ENCODE measurements around the gene SPTBN4.

Gene SPTBN4

DNA sequence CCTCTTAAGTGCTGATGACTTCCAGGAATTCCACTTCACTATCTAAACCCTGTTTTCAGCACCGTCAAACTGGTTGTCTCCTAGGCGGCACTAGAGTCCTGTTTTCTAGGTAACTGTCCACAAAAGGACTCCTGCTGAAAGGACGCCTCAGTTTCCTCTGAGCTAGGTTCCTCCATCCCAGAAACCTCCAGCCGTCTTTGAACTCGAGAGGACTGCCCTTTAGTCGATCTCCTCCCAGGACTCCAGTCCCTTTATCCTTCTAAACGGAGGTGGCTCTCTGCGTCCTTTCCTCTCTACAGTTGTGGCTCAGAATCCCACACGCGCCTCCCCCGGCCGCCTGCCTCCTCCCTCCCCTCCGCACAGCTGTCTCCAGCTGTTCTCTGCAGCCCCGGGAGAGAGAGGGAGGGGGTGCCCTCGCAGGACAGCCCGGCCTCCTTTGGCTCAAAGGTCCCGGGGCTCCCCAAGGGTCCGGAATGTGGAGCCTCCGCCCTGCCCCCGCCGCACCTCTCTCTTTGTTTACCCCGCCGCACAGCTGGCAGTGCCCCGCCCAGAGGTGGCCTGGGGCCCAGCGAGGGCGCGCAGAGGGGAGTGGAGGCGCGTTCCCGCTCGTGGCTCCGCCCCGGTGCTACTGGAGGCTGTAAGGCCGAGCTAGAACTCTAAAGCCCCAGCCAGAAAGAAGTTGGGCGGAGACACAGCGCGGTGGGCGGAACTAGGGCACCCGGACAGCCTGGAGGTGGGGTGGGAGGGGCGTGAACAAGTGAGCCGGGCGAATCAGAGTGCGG is 136.8 kb downstream of the SPTBN4 start:
- DNase-seq (ENCODE audit: low read depth in 2 of 2): peak; percentile 87 to 98

DNA sequence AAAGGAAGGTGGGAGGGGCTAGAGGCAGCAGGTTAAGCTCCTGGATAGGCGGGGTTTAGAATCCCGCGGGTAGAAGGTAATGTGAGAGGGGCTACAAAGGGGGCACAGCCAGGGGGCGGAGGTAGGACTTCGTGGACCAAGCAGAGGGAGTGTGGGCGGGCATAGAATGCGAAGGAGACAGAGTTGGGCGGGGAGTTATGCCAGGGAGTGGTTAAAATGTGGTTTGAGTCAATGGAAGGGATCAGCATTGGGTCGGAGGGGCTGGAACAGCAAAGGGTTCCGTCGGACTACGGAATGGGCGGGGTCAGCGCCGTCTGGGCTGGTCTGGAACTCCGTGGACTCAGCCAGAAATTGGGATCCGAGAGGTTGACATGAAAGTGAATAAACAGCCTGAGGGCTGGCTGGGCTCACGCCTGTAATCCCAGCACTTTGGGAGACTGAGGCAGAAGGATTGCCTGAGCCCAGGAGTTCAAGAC is 137.4 kb downstream of the SPTBN4 start:
- no peak for DNase-seq (ENCODE audit: low read depth in 2 of 2)

DNA sequence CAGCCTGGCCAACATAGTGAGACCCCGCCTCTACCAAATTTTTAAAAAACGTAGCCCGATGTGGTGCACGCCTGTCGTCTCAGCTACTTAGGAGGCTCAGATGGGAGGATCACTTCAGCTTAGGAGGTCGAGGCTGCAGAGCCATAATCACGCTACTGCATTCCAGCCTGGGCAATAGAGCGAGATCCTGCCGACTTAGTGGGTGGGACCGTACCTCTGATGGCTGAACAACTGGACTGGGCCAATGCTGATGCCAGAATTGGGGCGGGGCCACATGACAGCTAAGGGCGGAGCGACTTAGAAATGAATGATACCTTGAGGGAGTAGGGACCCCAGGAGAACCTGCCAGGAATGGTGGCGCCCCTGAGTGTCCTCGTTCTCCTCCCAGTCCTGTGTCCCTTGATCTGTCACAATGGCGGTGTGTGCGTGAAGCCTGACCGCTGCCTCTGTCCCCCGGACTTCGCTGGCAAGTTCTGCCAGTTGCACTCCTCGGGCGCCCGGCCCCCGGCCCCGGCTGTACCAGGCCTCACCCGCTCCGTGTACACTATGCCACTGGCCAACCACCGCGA is 137.9 kb downstream of the SPTBN4 start:
- no peak for DNase-seq (ENCODE audit: low read depth in 2 of 2)

DNA sequence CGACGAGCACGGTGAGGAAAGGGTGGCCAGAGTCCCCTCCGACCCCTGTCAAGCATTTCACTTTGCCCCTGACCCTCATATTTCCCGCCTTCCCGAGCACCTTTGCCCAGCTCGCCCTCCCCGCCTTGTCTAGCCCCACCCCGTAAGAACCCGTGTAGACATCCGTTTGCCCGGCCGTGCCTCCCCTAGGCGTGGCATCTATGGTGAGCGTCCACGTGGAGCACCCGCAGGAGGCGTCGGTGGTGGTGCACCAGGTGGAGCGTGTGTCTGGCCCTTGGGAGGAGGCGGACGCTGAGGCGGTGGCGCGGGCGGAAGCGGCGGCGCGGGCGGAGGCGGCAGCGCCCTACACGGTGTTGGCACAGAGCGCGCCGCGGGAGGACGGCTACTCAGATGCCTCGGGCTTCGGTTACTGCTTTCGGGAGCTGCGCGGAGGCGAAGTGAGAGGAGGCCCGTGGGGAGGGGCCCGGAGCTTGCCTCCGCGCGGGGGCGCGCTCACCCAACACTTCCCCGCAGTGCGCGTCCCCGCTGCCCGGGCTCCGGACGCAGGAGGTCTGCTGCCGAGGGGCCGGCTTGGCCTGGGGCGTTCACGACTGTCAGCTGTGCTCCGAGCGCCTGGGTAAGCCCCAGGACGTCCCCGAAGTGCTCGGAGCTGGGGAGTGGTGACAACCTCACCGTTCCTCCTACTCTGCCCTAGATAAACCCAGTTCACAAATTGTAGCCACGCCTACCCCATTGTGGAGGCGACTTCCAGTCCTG is 138.6 kb downstream of the SPTBN4 start:
- DNase-seq (ENCODE audit: low read depth in 2 of 2): peak; percentile 50 to 70

DNA sequence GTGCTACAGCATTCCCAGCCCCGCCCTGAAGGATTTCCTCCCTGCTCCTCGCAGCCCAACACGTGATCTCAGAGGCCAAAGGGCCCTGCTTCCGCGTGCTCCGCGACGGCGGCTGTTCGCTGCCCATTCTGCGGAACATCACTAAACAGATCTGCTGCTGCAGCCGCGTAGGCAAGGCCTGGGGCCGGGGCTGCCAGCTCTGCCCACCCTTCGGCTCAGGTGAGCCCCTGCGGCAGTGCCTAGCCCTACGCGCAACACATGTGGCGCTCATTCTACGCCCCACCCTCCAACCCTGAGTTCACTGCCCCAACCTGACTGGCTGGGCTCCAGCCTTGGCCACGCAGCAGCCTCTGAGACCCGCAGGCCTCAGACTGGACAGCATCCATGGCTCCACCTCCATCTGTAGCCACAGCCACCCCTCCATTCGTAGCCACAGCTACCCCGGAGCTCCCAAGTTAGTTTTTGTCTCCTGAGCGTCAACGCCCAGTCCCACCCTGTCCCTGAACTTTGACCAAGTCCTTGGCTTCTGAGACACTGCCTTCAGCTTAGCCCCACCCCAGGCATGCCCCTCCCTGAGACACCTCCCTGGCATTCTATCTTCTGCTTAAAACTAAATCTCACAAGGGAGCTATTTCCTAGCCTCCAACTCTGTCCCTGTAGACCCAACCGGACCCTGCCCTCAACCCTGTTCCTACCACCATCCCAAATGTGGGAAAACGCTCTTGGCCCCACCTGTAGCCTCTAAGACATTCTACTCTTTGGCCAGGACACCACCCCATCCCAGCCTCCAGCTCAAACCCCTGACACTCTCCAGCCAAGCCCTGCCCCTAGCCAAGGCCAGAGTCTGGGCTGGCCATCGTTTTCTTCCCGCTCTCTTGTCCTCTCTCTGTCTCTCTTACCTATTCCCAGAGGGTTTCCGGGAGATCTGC is 140.8 kb downstream of the SPTBN4 start:
- no peak for DNase-seq (ENCODE audit: low read depth in 2 of 2)

DNA sequence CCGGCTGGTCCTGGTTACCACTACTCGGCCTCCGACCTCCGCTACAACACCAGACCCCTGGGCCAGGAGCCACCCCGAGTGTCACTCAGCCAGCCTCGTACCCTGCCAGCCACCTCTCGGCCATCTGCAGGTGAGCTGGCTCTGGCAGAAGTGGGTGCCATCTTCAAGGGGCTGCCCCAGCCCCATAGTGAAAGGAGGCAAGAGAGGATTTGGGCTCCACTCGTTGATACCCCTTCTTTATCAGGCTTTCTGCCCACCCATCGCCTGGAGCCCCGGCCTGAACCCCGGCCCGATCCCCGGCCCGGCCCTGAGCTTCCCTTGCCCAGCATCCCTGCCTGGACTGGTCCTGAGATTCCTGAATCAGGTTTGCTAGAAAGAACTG is 141.4 kb downstream of the SPTBN4 start:
- DNase-seq (ENCODE audit: low read depth in 2 of 2): no peak

DNA sequence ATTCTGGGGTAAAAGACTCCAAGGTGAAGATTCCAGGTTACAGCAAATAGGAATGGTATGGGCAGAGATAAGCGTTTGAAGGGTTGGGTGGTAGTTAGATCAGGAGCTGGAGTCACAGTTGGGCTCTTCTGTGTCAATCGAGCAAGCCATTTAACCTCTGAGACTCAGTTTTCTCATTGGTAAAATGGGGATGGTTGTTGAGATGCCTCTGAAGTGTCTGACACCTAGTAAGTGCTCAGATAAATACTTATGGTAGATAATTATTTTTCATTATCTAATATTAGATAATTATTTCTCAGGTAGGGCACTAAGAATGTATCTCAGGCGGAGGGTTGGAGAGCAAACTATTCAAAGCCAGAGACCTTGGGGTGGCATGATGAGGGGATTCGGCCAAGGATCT is 142.2 kb downstream of the SPTBN4 start:
- DNase-seq (ENCODE audit: low read depth in 2 of 2): no peak

DNA sequence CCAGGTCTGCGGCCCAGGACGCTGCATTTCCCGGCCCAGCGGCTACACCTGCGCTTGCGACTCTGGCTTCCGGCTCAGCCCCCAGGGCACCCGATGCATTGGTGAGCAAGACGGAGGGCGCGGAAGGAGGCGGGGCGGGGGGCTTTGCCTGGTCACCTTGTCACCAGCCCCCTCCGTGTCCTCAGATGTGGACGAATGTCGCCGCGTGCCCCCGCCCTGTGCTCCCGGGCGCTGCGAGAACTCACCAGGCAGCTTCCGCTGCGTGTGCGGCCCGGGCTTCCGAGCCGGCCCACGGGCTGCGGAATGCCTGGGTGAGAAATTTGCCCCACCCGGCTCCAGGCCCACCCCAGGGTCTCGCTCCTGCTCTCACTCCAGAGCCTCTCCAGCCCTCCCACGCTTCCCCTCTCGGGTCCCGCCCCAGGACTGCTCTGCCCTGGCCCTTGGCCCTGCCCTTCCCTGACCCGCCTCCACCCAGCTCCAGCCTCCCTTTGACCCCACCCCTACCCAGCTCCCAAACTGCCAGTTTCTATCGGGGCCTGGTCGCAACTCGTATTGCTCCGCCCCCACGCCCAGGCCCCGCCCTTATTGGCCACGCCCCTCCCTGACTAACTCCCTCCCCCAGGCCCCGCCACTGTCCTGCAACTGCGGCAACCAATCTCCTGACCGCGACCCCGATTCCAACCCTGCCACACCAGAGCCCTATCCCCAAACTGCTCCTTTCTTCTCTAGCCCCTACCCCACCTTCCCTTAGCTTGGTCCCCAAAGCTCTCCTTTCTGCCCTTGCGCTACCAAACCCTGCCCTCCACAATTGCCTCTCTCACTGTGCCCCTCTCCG is 143.0 kb downstream of the SPTBN4 start:
- peak; percentile 86 to 96 for DNase-seq (ENCODE audit: low read depth in 2 of 2)

DNA sequence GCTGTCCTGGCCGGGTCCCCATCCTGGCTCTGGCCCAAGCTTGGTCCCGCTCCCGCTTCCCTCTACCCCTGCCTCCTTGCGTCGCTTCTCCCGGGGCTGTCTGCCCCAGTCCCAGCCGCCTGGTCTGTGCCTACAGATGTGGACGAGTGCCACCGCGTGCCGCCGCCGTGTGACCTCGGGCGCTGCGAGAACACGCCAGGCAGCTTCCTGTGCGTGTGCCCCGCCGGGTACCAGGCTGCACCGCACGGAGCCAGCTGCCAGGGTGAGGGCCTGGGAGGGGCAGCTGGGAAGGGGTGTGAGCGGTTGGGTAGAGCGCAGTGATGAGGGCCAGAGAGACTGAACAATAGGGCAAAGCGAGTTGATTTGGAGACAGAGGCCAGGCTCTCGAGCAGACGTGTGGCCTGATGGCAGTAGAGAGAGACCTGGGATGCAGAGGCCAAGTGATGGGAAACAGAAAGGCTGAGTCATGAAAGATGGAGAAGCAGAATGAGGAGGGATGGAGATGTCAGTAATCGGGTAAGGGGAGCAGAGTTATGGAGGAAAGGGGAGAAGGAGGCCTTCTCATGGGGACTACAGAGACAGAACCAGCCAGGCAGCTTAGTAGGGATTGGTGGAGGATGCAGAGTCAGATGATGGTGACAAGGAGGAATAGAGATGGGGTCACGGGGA is 143.7 kb downstream of the SPTBN4 start:
- DNase-seq (ENCODE audit: low read depth in 2 of 2): peak in 1 of 2 experiments; percentile 39

DNA sequence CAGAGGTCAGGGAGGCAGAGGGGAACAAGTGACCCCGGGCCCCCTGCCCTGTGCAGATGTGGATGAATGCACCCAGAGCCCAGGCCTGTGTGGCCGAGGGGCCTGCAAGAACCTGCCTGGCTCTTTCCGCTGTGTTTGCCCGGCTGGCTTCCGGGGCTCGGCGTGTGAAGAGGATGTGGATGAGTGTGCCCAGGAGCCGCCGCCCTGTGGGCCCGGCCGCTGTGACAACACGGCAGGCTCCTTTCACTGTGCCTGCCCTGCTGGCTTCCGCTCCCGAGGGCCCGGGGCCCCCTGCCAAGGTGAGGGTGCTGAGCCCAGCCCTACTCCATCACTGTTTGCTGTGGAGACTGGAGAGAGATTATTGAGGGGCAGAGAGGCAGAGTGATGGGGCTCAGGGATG is 144.3 kb downstream of the SPTBN4 start:
- DNase-seq (ENCODE audit: low read depth in 2 of 2): no peak

DNA sequence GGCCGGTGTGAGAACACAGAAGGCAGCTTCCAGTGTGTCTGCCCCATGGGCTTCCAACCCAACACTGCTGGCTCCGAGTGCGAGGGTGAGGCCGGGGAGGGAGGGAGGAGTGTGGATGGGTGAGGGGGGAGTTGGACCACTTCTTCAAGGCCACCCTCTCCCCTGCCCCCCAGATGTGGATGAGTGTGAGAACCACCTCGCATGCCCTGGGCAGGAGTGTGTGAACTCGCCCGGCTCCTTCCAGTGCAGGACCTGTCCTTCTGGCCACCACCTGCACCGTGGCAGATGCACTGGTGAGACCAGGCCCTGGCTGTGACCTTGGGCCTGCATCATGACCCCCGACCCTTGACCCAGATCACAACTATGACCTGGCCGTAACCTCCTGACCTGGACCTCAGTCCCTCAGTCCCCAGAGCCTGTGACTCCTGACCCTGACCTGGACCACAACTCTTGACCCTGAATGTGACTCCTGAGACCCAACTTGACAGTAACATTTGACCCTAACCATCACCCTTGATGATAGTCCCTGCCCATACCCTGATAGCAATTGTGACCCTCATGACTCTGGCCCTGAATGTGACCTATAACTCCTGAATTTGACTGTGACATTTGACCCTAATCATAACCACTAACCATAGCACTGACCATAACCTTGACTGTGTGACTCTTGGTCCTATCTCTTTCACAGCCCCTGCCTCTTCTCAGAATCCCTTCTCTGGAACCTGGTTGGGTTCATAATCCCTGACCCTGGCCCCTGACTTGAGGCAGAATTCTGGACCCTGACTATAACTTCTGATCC is 145.3 kb downstream of the SPTBN4 start:
- no peak for DNase-seq (ENCODE audit: low read depth in 2 of 2)

DNA sequence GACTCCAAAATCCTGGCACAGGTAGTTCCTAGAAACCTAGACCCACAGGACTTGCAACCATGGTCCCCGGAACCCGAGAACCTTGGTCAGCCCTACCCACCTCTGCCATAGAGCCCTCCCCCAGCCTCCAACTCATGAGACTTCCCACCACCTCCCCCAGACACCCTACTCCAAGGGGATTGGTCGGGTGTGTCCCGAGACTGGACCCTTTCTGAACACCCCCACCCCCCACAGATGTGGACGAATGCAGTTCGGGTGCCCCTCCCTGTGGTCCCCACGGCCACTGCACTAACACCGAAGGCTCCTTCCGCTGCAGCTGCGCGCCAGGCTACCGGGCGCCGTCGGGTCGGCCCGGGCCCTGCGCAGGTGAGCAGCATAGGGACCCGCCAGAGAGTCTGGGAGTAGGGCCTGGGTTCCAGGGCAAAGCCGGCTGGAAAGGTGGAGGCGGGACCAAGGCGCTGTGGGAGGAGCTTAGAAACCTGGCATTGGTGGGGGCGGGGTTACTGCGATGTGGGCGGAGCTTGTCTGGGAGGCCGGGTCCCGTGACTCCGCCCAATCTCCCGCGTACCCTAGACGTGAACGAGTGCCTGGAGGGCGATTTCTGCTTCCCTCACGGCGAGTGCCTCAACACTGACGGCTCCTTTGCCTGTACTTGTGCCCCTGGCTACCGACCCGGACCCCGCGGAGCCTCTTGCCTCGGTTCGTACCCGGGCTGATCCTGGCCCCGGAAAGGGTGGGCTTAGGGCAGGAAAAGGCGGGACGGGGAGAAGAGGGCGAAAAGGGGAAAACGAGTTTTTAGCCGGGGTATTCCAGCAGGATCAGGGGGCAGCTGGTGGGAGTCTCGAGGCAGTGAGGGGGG is 146.3 kb downstream of the SPTBN4 start:
- peak; percentile 63 to 86 for DNase-seq (ENCODE audit: low read depth in 2 of 2)

DNA sequence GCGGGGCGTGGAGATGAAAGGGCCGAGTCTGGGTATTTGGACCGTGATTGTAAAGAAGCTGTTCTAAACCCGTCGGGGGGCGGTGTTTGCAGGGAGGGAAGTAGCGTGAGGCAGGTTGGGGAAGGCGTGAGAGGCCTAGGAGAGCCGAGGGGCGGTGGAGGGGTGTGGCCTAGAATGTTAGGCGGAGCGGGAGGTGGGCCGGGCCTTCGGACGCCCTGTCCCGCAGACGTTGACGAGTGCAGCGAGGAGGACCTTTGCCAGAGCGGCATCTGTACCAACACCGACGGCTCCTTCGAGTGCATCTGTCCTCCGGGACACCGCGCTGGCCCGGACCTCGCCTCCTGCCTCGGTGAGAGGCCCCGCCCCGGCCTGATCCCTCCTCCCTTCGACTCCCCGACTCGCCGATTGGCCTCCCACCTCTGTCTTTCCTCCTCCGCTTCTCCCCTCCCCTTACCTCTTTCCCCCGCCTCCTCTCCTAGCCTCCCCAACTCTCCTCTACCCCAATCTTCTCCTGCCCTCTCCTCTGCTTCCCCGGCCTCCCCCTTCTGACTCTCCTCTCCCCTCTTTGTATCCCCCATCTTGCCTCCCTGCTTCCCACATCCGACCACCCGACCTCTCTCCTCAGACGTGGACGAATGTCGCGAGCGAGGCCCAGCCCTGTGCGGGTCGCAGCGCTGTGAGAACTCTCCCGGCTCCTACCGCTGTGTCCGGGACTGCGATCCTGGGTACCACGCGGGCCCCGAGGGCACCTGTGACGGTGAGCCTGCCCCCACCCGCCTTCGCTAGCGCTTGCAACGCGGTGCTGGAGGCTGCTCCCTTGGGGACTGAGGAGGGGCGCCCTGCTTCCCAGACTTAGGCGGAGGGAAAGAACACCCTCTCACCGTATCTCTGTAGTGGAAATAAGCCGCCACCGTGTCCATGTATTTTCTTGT is 147.2 kb downstream of the SPTBN4 start:
- DNase-seq (ENCODE audit: low read depth in 2 of 2): peak; percentile 75 to 86

DNA sequence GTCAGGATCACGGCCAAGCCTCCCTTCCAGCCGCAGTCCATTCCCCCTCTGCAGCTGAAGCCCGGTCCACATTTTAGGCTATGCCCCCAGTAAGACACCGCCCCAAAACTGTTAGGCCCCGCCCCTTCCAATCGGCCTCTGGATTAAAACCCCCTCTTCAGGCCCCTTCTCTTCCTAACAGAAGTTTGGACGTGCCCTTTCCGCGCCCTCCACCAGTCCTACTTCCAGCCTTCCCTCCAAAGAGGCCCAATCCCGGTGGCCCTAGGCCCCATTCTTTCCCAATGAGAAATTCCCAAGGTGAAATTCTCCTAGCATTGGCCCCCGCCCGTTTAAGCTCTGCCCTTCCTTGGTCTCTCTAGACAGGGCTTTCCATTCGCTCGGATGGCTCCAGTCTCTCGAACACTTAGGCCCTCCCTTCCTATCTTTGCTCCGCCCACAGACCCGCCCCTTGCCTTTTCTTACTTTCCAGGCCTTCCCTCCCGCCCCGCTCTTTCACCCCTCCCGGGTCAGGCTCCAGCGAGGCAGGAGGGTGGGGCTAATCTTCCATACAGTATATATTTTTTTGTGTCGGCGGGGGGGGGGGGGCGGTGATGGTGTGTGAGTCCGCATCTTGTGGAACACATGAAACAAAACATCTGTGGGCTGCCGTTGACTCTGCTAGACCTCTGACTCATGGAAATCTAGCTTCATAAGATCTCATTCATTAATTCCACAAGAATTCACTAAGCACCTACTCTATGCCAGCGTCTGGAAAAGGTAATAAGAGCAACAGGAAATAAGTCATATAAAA is 148.0 kb downstream of the SPTBN4 start:
- DNase-seq (ENCODE audit: low read depth in 2 of 2): peak; percentile 92 to 99

DNA sequence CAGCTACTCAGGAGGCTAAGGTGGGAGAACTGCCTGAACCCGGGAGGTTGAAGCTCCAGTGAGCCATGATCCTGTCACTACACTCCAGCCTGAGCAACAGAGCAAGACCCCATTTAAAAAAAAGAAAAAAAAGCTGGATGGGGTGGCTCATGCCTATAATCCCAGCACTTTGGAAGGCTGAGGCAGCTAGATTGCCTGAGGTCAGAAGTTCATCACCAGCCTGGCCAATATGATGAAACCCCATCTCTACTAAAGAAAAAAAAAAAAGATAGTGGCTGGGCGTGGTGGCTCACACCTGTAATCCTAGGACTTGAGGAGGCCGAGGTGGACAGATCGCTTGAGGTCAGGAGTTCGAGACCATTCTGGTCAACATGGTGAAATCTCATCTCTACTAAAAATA is 149.4 kb downstream of the SPTBN4 start:
- no peak for DNase-seq (ENCODE audit: low read depth in 2 of 2)

DNA sequence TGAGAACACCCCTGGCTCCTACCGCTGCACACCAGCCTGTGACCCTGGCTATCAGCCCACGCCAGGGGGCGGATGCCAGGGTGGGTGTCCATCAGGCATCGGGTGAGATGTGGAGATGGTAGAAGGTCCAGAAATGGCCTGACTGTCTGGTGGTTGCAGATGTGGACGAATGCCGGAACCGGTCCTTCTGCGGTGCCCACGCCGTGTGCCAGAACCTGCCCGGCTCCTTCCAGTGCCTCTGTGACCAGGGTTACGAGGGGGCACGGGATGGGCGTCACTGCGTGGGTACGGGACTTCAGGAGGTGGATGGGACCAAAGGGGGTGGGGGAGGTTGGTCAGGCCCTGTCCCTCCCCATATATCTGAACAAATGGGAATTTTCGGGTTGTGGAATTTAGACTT is 150.1 kb downstream of the SPTBN4 start:
- no peak for DNase-seq (ENCODE audit: low read depth in 2 of 2)

Data from stimulated activated CD4-positive, alpha-beta T cell treated with anti-CD3 and anti-CD28 coated beads, Interleukin-12 subunit alpha, Interleukin-12 subunit beta, amount 100 ng/mL, for 24 hours (primary cell).